Endometrial microvascular endothelial cells (primary cell): Measurements from ENCODE around the gene OPTN. TPM values are rescaled to one million over a fixed set of nuclear protein-coding genes. Genes with fewer than 3 reads are reported as not detected.
"Not testable (repeated sequence)": the region's sequence is repeated elsewhere in the genome, so short reads cannot be mapped to it uniquely, and the experiment has no call there.

Experiments used
- in situ Hi-C: cut with HindIII; loops from 2 replicates; pipeline ENCODE4 v1.10.0; 2017; ENCODE audit warnings: low sequenced_read_pairs, low pct_unique_long_range_greater_than_20kb; ENCODE audit errors: inconsistent ontology term
- total RNA-seq: library from RNA; depleted of rRNA; stranded (reverse); fragments of >200 nt; gene quantifications from one replicate; pipeline ENCODE4 v1.2.3, GENCODE V29; 2015; ENCODE audit errors: inconsistent ontology term

OPTN gene
- total RNA-seq, 1 donor from 2014 or later, result 52.0 TPM

DNA sequence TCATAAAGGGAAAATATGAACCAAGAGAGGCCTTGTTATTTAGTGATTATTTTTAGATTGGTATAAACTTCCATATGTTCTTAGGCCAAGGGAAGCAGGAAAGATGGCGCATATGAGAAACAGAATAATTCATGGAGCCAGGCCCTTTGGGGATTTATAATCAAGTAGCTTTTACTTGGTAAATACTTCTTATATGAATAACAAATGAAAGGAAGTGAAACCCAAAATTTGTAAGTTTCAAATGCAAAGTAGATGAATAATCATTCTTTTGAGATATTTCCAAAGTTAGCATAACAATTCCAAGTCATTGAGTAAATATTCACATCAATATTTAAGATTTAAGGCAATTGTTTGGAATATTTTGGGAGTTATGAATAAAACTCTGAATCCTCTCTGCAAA lies 13.9 kb upstream of the OPTN start:
- in situ Hi-C loops, result no loop called here

DNA sequence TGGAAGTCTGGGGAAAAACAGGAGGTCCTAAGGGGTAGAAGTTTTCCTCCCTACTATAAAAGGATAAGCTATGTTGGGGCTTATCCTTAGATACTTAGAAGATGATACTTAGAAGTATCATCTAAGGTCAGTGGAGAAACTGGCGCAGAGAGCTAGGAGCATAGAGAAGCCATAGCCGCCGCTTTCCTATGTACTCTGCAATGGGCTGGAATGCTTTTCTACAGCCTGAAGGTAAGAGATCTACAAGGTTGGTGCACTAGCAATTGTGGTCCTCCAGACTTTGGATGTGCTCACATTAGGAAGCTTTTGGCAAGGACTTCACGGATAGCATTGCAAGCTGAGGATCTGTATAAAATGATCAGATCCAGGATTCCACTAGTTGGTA lies 12.4 kb upstream of the OPTN start:
- in situ Hi-C loops, result no loop called here

DNA sequence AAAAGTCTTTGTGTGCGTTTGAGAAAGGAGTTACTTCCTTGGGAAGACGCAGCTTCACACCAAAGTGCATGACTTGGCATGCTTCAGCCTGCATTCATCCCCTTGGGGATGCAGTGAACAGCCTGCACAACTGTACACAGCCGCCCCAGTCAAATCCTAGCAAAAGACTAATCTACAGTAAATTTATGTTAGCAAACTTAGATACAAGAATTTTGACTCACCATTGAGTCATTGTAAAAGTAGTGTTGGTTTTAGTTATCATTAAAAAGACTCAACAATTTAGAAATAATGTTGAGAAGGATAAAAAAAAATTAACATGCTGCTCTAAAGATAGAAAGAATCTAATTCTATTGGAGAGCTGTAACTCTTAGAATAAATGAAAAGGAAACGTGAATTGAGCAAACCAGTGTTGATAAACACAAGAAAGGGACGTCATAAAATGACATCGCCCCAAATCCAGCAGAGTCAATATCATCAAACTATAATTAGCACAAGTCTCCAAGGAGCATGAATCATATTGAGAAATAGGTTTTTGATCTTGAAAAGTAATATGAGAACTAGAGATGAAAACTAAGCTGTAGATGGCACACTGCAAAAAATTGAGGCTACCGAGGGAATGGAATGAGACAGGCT lies 11.9 kb upstream of the OPTN start:
- in situ Hi-C loops, result no loop called here

DNA sequence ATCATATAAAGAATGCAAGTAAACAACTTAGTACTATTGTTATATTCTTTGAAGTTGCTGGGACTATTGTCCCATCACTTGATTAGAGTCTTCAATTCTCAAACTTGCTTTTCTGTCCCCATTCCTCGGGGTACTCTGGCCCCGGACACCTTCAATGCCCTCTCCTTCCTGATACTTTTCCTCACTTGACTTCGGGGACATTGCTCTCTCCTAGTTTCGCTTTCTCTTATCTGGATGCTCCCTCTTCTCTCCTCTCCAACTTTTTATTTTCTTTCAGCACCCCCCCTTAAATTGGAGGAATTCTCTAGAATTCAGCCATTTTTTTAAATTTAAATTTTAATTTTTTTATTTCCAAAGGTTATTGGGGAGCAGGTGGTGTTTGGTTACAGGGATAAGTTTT lies 10.6 kb upstream of the OPTN start:
- in situ Hi-C loops, result no loop called here

DNA sequence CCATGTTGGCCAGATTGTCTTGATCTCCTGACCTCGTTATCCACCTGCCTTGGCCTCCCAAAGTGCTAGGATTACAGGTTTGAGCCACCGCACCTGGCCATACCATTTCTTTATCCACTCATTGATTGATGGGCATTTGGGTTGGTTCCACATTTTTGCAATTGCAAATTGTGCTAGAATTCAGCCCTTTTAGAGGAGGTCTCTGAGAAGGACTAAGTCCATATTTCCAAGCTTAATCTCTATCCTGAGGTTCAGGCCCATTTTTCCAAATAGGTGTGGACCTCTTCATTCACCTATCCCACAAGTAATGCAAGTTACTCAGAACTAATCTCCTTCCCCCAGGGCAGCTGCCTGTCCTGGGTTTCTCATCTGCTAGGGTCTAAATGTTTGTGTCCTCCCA lies 9.7 kb upstream of the OPTN start:
- in situ Hi-C loops, result no loop called here

DNA sequence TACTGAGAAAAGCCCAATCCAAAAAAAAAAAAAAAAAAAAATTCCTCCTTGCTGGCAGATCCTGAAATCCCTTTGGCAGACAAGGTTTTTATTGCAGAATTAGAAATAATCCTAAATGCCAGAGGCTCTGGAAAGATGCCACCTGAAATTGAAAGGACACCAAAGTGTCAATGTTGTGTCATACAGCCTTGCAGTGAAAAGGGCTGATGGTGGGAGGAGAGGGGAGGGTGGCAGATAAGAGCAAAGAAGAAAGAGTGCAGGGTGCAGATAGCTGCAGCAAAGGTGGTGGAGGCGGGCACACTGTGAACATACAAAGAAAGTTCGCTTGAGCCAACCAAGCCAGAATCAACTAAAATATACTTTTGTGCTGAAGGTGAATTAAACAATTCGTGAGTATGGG lies 8.2 kb upstream of the OPTN start:
- in situ Hi-C loops, result no loop called here

DNA sequence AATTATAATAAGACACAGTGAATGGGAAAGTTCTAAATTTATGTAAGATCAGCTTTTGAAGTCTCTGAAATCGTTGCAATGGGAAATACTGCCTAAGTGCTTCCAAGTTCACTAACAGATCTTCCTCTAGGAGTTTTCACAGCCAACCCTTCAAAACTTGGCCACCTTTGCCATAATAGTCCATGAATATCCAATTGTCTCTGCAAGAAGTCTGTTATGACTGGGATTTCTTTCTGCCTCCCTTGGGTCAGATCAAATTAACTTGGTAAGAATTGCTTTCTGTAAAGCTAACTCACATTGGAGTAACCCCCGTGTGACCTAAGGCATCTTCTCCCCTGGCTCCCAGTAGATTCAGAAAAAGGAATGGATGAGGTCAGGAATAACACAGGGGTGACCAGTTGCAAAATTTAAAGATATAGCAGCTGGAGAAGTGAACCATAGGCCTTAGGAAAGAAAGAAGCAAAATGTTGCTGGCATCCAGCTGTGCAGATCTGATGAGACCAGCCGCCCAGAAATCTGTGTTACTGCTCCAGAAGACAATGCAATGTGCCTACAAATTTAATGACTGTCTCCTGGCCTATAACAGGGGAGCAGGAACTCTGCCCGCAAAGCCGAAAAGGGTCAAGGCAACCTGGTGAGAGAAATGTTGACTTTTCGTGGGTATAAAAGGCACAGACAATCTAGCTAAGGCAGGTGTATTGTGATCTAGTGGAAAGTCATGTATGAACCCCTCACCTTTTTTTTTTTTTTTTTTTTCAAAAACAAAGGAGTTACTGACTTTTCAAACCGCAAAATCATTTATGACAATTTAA lies 7.5 kb upstream of the OPTN start:
- in situ Hi-C loops, result no loop called here

DNA sequence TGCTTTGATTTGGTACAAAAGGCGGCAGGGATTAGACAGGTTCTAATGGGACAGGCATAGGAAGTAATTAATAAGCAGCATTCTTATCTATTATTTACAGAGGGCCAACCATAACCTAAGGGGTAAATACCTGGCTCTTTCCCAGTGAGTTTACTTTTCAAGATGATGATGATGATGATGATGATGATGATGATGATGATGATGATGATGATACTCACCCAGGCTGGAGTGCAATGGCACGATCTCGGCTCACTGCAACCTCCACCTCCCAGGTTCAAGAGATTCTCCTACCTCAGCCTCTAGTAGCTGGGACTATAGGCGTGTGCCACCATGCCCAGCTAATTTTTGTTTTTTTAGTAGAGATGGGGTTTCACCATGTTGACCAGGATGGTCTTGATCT lies 5.9 kb upstream of the OPTN start:
- in situ Hi-C loops, result not testable (repeated sequence)

DNA sequence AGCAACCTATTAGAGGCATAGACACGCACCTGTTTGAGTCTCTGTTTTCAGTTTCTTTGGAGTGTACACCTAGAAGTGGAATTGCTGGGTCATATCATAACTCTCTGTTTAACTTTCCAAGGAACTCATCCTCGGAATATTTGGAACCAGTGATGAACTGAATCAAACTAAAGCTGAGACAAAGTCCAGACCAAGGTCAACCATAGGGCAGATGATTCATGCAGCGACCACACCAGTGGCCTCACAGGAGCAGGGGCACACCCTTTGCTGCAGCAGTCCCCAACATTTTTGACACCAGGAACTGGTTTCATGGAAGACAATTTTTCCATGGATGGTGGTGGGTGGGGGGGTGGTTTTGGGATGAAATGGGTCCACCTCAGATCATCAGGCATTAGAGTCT lies 4.9 kb upstream of the OPTN start:
- in situ Hi-C loops, result no loop called here

DNA sequence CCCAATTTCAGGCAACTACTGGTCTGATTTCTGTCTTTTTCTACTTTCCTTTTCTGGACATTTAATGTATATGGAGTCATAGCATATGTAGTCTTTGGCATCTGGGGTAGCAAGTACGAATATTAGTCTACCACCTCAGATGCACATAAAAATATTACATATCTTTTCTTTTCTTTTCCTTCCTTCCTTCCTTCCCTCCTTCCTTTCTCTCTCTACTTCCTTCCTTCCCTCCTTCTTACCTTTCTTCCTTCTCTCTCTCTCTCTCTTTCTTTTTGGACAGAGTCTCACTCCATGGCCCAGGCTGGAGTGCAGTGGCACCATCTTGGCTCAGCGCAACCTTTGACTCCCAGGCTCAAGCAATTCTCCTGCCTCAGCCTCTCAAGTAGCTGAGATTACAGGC lies 4.0 kb upstream of the OPTN start:
- in situ Hi-C loops, result no loop called here

DNA sequence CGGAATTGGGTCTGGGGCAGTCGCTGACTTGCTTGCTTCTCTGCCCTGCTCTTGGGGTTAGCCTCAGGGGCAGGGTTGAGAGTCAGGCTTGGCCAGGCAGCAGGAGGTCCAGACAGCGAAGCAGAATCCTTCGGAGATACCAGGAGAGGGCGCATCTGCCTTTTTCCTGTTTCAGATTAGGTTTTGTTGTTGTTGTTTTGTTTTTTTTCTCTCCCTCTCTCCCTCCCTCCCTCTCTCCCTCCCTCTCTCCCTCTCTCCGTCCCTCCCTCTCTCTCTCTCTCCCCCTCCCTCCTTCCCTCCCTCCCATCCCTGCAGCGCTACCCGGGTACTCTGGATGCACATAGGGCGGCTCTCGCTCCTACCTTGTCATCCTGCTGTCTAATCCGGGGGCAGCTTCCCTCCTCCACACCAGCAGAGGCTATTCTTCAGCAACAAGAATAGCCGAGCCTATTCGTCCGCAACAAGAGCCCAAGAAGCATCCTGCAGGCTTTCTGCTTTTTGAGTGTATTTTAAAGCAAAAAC lies 758 bp upstream of the OPTN start:
- in situ Hi-C loops, result no loop called here

DNA sequence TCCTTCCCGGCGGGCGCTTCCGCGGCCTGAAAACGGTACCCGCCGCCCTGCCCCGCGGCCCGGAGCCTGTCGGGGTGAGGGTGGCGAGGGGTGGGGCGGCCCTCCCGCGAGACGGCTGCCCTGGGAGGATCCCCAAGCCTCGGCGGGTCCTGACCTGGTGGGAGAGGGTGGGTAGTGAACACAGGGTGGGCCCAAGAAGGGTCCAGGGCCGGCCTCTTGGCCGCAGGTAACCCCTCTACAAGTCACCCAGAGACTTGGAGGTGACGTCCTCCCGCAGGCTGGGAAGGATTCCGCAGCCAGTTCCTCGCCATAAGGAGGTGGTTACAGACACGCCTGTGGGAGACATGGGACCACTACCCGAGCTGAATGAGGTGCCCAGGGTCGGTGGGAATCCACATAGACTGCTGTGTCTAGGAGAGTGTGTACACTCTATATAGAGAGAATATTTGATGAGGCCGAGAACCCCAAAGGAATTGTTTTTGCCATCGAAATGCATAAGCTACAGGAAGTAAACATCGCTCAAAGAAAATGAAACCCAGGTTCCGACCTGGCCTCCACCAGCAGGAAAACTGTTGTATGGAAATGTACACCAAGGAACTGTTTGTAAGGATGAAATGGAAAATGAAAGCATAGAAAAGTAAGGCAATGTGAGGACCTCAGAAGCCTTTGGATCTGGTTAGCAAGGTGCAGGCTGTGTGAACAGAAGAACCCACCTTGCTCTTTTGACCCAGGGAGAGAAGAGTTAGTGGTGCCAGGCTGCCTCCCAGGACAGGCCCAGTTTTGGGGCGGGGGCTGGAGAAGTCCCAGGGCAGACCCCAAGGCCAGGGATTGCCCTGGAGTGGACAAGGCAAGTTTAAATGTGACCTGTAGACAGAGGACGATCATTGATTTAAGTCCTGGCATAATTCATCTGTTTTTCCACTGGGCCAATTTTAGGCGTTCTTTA lies 659 bp downstream of the OPTN start:
- in situ Hi-C loops, result no loop called here

DNA sequence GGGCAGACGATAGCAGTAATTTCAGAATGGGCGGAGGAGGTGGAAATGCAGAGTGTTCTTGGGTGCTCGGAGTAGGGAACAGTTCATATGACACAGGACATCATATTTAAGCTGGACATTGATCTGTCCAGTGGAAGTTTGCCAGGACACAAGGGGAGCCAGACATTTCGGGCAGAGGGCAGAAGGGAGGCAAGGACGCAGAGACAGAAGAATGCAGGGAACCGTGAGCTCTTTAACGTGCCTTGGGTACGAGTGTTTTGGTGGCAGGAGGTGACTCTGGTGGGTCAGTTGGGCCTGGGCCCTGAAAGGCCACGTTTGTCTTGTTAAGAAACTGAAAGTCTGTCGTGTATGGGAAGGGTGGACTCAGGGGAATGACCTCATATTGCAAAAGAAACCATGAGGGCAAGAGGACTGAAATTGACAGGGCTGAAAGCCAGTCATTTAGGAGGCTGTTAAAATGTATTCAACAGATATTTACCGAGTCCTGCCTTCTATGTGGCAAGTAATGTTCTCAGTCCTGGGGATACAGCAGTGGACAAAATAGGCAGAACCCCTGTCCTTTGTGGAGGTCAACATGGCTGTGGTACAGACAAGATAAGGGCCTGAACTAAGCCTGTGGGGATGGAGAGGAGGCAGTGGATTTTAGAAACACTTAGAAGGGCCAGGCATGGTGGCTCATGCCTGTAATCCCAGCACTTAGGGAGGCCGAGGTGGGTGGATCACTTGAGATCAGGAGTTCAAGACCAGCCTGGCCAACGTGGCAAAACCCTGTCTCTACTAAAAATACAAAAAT lies 2.2 kb downstream of the OPTN start:
- in situ Hi-C loops, result no loop called here

DNA sequence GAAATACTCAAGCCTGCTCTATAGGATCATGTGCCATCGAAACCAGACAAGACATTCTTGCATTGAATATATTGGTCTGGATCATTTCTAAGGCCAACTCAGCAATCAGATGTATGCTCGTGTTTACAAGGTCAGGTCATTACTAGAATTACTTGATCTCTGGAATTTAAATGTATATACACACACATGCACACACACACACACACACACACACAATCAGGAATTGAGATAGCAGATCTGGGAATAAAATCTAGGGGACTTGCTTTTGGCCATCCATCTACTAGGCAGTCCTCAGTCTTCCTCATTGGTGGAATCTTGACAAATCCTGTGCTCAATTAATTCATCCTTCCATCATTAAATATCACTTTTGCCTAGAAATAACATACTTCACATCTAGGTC lies 3.6 kb downstream of the OPTN start:
- in situ Hi-C loops, result no loop called here

DNA sequence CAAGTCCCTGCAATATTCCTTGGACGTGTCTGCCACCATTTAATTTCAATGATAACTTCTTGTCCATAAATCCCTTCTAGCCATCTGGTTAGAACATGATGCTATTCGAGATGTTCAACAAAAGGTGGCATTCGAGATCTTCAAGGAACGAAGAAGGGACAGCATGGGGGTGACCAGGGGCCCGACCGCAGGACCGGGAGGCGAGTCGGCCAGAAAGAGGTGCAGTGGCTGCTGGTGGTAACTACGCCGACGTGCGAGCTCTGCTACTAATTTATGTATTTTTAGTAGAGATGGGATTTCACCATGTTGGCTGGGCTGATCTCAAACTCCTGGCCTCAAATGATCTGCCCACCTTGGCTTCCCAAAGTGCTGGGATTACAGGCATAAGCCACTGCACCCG lies 4.7 kb downstream of the OPTN start:
- in situ Hi-C loops, result no loop called here

DNA sequence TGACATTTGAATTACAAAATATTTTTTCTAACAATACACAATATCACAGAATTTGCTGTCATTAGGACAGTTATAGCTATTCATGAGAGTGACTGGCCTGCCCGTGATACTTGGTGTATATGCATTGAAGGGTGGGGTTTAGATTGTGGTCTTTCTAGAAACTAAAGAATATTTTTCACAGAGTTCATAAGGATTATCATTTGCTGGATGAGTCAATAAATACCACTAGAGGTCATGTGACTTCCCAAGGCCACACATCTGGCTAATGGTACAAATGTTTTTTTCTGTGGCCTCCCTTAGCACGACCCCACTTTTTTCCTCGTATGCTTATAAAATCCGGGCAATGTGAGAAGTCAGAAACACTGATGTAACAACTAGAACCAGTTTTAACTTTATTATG lies 5.2 kb downstream of the OPTN start:
- in situ Hi-C loops, result no loop called here

DNA sequence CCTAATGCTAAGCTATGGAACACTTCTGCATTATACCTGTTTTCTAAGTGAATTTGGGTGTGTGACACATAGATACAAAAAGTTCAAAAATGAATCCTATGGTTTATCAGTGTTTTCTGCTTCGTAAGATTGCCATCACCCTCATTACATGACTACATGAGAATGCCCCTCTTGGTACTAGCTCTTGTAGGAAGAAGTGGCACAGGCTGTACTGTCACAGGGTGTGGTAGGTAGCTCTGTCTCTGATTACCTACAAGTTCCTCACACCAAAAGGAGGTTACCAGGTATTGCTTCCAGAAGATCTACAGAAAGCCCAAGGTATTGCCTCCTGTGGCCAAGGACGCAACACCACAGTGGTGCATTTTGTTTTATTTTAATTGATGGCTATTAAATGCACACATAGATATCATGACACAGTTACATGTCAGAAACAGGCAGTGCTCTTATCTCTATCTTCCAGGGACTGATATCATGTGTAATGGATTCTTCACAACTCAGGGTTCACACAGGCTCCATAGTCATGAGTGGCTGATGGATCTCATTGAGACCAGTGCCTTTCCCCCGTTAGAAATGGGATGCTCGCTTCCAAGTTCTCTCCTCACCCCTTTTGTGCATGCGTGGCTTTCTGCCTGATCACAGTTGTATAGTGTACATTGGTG lies 6.6 kb downstream of the OPTN start:
- in situ Hi-C loops, result no loop called here

DNA sequence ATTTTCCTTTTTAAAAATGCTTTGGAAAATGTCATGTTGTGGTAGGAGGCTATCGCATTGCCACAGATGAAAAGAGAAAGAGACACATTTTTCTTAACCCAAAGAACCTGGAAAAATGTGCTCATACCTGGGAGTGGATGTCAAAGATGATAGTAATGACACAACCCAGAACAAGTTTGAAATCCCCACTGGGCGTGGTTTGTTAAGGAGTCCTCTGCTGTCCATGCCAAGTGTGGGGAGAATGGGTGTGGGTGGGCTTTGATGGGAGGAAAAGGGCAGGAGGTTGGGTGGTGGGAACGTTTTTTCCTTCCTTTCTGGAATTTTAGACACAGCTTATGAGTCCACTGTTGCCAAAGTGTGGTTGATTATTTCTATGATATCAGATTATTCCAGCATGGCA lies 10.9 kb downstream of the OPTN start:
- in situ Hi-C loops, result no loop called here
